Measurements from ENCODE around the gene PZP. TPM values are rescaled to one million over a fixed set of nuclear protein-coding genes. Genes with fewer than 3 reads are reported as not detected.
A peak's percentile ranks its signal among the peaks of the same experiment; 100 is the strongest.

PZP gene
- total and polyA plus RNA-seq, 2 of the 13 experiments (the other 11 are each of a cell fraction or from before 2014, with no cell fraction given): 0.07 to 0.89 TPM

- no peak overlapping the region for H3K4me2 ChIP-seq (ENCODE audit: low read depth, low read length)
- H2AFZ ChIP-seq (ENCODE audit: low read length): no peak overlapping the region
- DNase-seq (ENCODE audit: low spot score) (no peak), FAIRE-seq (no peak), ATAC-seq (no peak)
- ChIA-PET POLR2A (no interaction called here), CTCF (ENCODE audit: low intra/inter-chr PET ratio, low total read pairs) (no interaction called here)
- H4K20me1 ChIP-seq (ENCODE audit: insufficient read depth, low read length): no peaks in the 10 kb centered on the region
- no peak overlapping the region for H3K27ac ChIP-seq (ENCODE audit: extremely low read length, insufficient read depth, low read length)
- no TSS peak for BruUV-seq (replicated peaks)
- in situ Hi-C loops (cut with HindIII; ENCODE audit: extremely low pct_ligation_motif_present, low pct_unique_long_range_greater_than_20kb): no loop called here
- no peaks in the 10 kb centered on the region for H3K27me3 ChIP-seq (ENCODE audit: control insufficient read depth in 1 of 2, insufficient read depth in 2 of 2, low read length in 2 of 2)
- TF ChIP-seq ZBTB1 (CRISPR knock-in tag; IDR thresholded peaks at IDR 0.05; ENCODE audit: borderline replicate concordance) (no peak), TCF12 (IDR thresholded peaks at IDR 0.05) (no peak), TCF12 (CRISPR knock-in tag; IDR thresholded peaks at IDR 0.05) (no peak), TBX3 (IDR thresholded peaks at IDR 0.05; ENCODE audit: borderline replicate concordance) (no peak), ZNF691 (CRISPR knock-in tag; IDR thresholded peaks at IDR 0.05; ENCODE audit: borderline replicate concordance, low read depth) (no peak), RELA (CRISPR knock-in tag; IDR thresholded peaks at IDR 0.05) (no peak)
- H3K9me3 ChIP-seq (ENCODE audit: low read length): peaks cover 25% of the 10 kb centered on the region
- H3K4me3 ChIP-seq (replicated peaks in 1 of 3; ENCODE audit: insufficient read depth in 1 of 3, low read depth in 2 of 3, low read length in 3 of 3): no peak overlapping the region
- 96% methylated on average over 2 of the region's 2 CpGs for WGBS (ENCODE audit: low lambda C conversion rate)
- H3K36me3 ChIP-seq (replicated peaks in 1 of 2; ENCODE audit: control insufficient read depth in 1 of 2, insufficient read depth in 2 of 2, low read length in 2 of 2): no peaks in the 10 kb centered on the region
- H3K79me2 ChIP-seq (ENCODE audit: insufficient read depth, low read length): no peaks in the 10 kb centered on the region
- no peak overlapping the region for H3K9ac ChIP-seq (ENCODE audit: insufficient read depth, low read depth, low read length)
- intact Hi-C loops (cut with micrococcal nuclease; ENCODE audit: unreplicated experiment): no loop called here
- H3K4me1 ChIP-seq (ENCODE audit: insufficient read depth, low read length): no peaks in the 10 kb centered on the region
Measured at GRCh38 chr12:9148926-9149325, 59.3 kb downstream of the PZP start.

- POLR2A ChIA-PET: no interaction called here
- no peak for DNase-seq (ENCODE audit: low spot score)
- ATAC-seq: no peak
- Histone ChIP-seq H3K4me2 (ENCODE audit: low read depth, low read length) (no peak overlapping the region), H3K4me1 (ENCODE audit: insufficient read depth, low read length) (no peaks in the 10 kb centered on the region), H3K27me3 (ENCODE audit: control insufficient read depth in 1 of 2, insufficient read depth in 2 of 2, low read length in 2 of 2) (no peaks in the 10 kb centered on the region), H4K20me1 (ENCODE audit: insufficient read depth, low read length) (no peaks in the 10 kb centered on the region), H2AFZ (ENCODE audit: low read length) (peak overlapping the region; percentile 58), H3K9me3 (ENCODE audit: low read length) (peaks cover 38% of the 10 kb centered on the region), H3K4me3 (replicated peaks in 1 of 3; ENCODE audit: insufficient read depth in 1 of 3, low read depth in 2 of 3, low read length in 3 of 3) (no peak overlapping the region), H3K27ac (ENCODE audit: extremely low read length, insufficient read depth, low read length) (no peak overlapping the region), H3K36me3 (replicated peaks in 1 of 2; ENCODE audit: control insufficient read depth in 1 of 2, insufficient read depth in 2 of 2, low read length in 2 of 2) (no peaks in the 10 kb centered on the region), H3K9ac (ENCODE audit: insufficient read depth, low read depth, low read length) (no peak overlapping the region), H3K79me2 (ENCODE audit: insufficient read depth, low read length) (no peaks in the 10 kb centered on the region)
- no peak for TF ChIP-seq ZIK1 (CRISPR knock-in tag; IDR thresholded peaks at IDR 0.05; ENCODE audit: borderline replicate concordance, low read depth)
- TF ChIP-seq ZBTB34 (CRISPR knock-in tag; IDR thresholded peaks at IDR 0.05): no peak
- BruUV-seq (replicated peaks): no TSS peak
- CTCF ChIA-PET (ENCODE audit: low intra/inter-chr PET ratio, low total read pairs): no interaction called here
- intact Hi-C loops (cut with micrococcal nuclease; ENCODE audit: unreplicated experiment): no loop called here
- no peak for FAIRE-seq
- in situ Hi-C loops (cut with HindIII; ENCODE audit: extremely low pct_ligation_motif_present, low pct_unique_long_range_greater_than_20kb): no loop called here
- WGBS (ENCODE audit: low lambda C conversion rate): 98% methylated on average over 2 of the region's 2 CpGs
Measured at GRCh38 chr12:9147461-9147860, 60.7 kb downstream of the PZP start.
